HepG2 (cell line): ENCODE data around the gene ITPRIPL1. TPM values are rescaled to one million over a fixed set of nuclear protein-coding genes. Genes with fewer than 3 reads are reported as not detected.

Experiments used
- BHLHE40 ChIP-seq: IDR thresholded peaks from 2 replicates; pipeline ENCODE4 v1.6.1; 2011; ENCODE audit warnings: low read length, improper control_type of control experiment
- CBFB ChIP-seq: sonication (generic); formaldehyde crosslinking; IDR thresholded peaks from 2 replicates; pipeline ENCODE4 v1.4.0; 2020; ENCODE audit warnings: missing genetic modification reagents
- ISL2 ChIP-seq: sonication (generic); formaldehyde crosslinking; IDR thresholded peaks from 2 replicates; pipeline ENCODE4 v1.5.0; 2020; ENCODE audit warnings: missing genetic modification reagents
- KLF6 ChIP-seq: IDR thresholded peaks from 2 replicates; pipeline ENCODE4 v1.8.0; 2016; ENCODE audit warnings: missing biosample characterization, missing genetic modification reagents
- MTA1 ChIP-seq: sonication (generic); formaldehyde crosslinking; IDR thresholded peaks from 2 replicates; pipeline ENCODE4 v1.4.0; 2020; ENCODE audit warnings: missing genetic modification reagents, mild to moderate bottlenecking, borderline replicate concordance
- PAF1 ChIP-seq: IDR thresholded peaks from 2 replicates; pipeline ENCODE4 v1.6.1; 2016; ENCODE audit warnings: missing genetic modification reagents, missing compliant biosample characterization
- RBM22 ChIP-seq: fragments of 200-400 bp; formaldehyde crosslinking; optimal IDR thresholded peaks from 2 replicates; pipeline ENCODE3; 2017; ENCODE audit warnings: mild to moderate bottlenecking, low read length, moderate library complexity
- SALL1 ChIP-seq: sonication (generic); formaldehyde crosslinking; IDR thresholded peaks from 2 replicates; pipeline ENCODE4 v1.8.0; 2022; ENCODE audit warnings: mild to moderate bottlenecking, missing genetic modification reagents
- SOX13 ChIP-seq, 3 experiments: fragments of 450-650 bp in 1 of 3; sonication (generic) in 1 of 3; formaldehyde crosslinking in 1 of 3; IDR thresholded peaks in 2 of 3; conservative IDR thresholded peaks in 1 of 3; 2 replicates each; pipeline versions ENCODE4 v1.5.0 to v1.6.1; 2016 to 2020; ENCODE audit warnings: antibody characterized with exemption in 1 of 3, mild to moderate bottlenecking in 1 of 3, missing compliant biosample characterization in 1 of 3, missing genetic modification reagents in 1 of 3, moderate library complexity in 1 of 3
- TBX2 ChIP-seq: sonication (generic); formaldehyde crosslinking; IDR thresholded peaks from 2 replicates; pipeline ENCODE4 v1.5.0; 2020; ENCODE audit warnings: missing genetic modification reagents, mild to moderate bottlenecking, borderline replicate concordance
- TOPORS ChIP-seq: sonication (generic); formaldehyde crosslinking; IDR thresholded peaks from 2 replicates; pipeline ENCODE4 v1.8.0; 2023; ENCODE audit warnings: mild to moderate bottlenecking, missing genetic modification reagents
- ZNF180 ChIP-seq: sonication (generic); formaldehyde crosslinking; IDR thresholded peaks from 2 replicates; pipeline ENCODE4 v1.4.0; 2020; ENCODE audit warnings: low read depth, missing genetic modification reagents, borderline replicate concordance
- ZNF33A ChIP-seq: sonication (generic); formaldehyde crosslinking; IDR thresholded peaks from 2 replicates; pipeline ENCODE4 v1.5.1; 2020; ENCODE audit warnings: missing genetic modification reagents, mild to moderate bottlenecking, moderate library complexity, borderline replicate concordance
- ZNF550 ChIP-seq: sonication (generic); formaldehyde crosslinking; IDR thresholded peaks from 2 replicates; pipeline ENCODE4 v1.4.0; 2020; ENCODE audit warnings: mild to moderate bottlenecking, missing genetic modification reagents, borderline replicate concordance
- ZNF569 ChIP-seq: sonication (generic); formaldehyde crosslinking; IDR thresholded peaks from 2 replicates; pipeline ENCODE4 v1.5.0; 2020; ENCODE audit warnings: mild to moderate bottlenecking, missing genetic modification reagents, moderate library complexity, borderline replicate concordance
- ZNF703 ChIP-seq: sonication (generic); formaldehyde crosslinking; IDR thresholded peaks from 2 replicates; pipeline ENCODE4 v1.5.1; 2020; ENCODE audit warnings: missing genetic modification reagents, mild to moderate bottlenecking, moderate library complexity, borderline replicate concordance
- ZSCAN20 ChIP-seq: sonication (generic); formaldehyde crosslinking; IDR thresholded peaks from 2 replicates; pipeline ENCODE4 v1.4.0; 2020; ENCODE audit warnings: missing genetic modification reagents, mild to moderate bottlenecking, borderline replicate concordance
- polyA plus RNA-seq, 8 experiments: library from polyadenylated mRNA; depleted of rRNA in 3 of 8; stranded (reverse) in 7 of 8; unstranded in 1 of 8; fragments of >200 nt; fragmentation: Illumina TruSeq in 4 of 8; extraction: Trizol in 4 of 8; gene quantifications; 2 replicates each; pipeline versions ENCODE4 v1.2.1 to v1.2.3, GENCODE V29; 2011 to 2016; ENCODE audit warnings: low read depth in 4 of 8, missing spikeins in 1 of 8, mixed read lengths in 1 of 8; ENCODE audit not compliant: insufficient read depth in 1 of 8
- total RNA-seq, 5 experiments: library from RNA; depleted of rRNA; stranded (reverse); fragments of >200 nt; fragmentation: Illumina TruSeq; extraction: Trizol; gene quantifications; 2 replicates each; pipeline ENCODE4 v1.2.3, GENCODE V29; 2016; ENCODE audit warnings: low read depth in 1 of 5
- TF ChIP-seq, protein P1 (sequence below), 2 experiments: fragments of 450-650 bp in 1 of 2; sonication (generic) in 1 of 2; formaldehyde crosslinking; IDR thresholded peaks; 2 replicates each; pipeline versions ENCODE4 v1.5.0 to v1.8.0; 2020 to 2022; ENCODE audit warnings: mild to moderate bottlenecking in 1 of 2, missing genetic modification reagents in 1 of 2
- TF ChIP-seq, protein P2 (sequence below): sonication (generic); formaldehyde crosslinking; conservative IDR thresholded peaks from 2 replicates; pipeline ENCODE4 v1.8.1; 2023; ENCODE audit warnings: missing genetic modification reagents
- TF ChIP-seq, protein P3 (sequence below): sonication (generic); formaldehyde crosslinking; IDR thresholded peaks from 2 replicates; pipeline ENCODE4 v1.5.0; 2020; ENCODE audit warnings: mild to moderate bottlenecking, low read depth, missing genetic modification reagents, borderline replicate concordance
- TF ChIP-seq, protein P4 (sequence below): sonication (generic); formaldehyde crosslinking; IDR thresholded peaks from 2 replicates; pipeline ENCODE4 v1.8.1; 2023; ENCODE audit warnings: mild to moderate bottlenecking, missing genetic modification reagents, borderline replicate concordance
- TF ChIP-seq, protein P5 (sequence below): fragments of 450-650 bp; IDR thresholded peaks from 2 replicates; pipeline ENCODE4 v1.6.1; 2016

The ITPRIPL1 gene
- total and polyA plus RNA-seq, 2 of the 13 experiments (the other 11 are each of a cell fraction or from before 2014, with no cell fraction given), result 4.3 to 11.7 TPM

DNA sequence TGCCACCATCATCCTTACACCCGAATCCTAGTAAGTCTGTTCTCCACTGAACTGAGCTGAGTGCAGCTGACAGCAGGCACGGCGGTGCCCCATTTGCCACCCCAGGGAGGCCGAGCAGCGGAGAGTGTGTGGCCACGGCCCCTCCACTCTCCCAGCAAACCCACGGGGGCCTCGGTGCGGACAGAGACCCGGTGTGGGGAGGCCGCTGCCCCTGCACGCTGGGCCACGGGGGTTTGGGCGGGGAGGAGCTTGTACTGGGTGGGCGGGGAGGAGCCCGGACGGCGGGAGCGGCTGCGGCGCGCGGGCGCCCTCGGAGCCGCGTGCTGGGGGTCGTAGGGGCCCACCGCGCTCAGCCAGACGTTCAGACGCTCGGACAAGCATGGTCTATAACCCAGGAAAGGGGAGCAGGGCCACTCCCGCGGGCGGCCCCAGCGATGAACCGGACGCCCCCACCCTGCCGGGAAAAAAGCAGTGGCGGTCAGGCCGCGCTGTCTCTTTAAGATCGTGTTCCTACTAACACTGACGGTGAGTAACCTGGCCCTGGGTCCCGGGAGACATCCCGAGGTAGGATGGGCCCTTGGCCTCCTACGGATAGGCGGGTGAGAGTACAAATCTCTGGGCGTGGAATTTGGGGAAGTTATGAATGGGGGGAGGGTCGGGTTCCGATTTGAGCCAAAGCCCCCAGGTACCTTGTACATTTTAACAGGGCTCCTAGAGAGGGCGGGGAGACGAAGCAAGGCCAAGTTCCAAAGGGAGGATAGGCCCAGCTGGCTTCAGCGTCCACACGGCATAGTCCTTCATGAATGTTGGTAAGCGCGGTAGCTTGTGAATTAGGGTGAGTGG, at the start of gene ITPRIPL1 (continued):
- TF ChIP-seq SOX13 (IDR thresholded peaks at IDR 0.05) (no peak), SOX13 (CRISPR knock-in tag; conservative IDR thresholded peaks at IDR 0.05 in 1 of 2, IDR thresholded peaks at IDR 0.05 in 1 of 2) (no peak), ZNF550 (CRISPR knock-in tag) (no peak), ZNF703 (CRISPR knock-in tag) (no peak), CBFB (CRISPR knock-in tag) (peak; percentile 29; the same call in 1 of the 2 replicates), ZNF33A (CRISPR knock-in tag) (no peak), MTA1 (CRISPR knock-in tag) (peak; percentile 76; the same call in 1 of the 2 replicates), SALL1 (no peak; the same call in 1 of the 2 replicates), ZNF569 (CRISPR knock-in tag) (no peak), KLF6 (CRISPR knock-in tag) (no peak; the same call in 1 of the 2 replicates), ISL2 (no peak; the same call in 1 of the 2 replicates), TOPORS (CRISPR knock-in tag) (0 out of 2 replicates have a peak, but pooled peaks have one; percentile 42), TBX2 (CRISPR knock-in tag) (peak; percentile 78), ZSCAN20 (peak; percentile 90; the same call in 1 of the 2 replicates), ZNF180 (CRISPR knock-in tag) (no peak), PAF1 (CRISPR knock-in tag) (no peak), RBM22 (no peak), BHLHE40 (no peak)
- TF ChIP-seq, protein P1, sequence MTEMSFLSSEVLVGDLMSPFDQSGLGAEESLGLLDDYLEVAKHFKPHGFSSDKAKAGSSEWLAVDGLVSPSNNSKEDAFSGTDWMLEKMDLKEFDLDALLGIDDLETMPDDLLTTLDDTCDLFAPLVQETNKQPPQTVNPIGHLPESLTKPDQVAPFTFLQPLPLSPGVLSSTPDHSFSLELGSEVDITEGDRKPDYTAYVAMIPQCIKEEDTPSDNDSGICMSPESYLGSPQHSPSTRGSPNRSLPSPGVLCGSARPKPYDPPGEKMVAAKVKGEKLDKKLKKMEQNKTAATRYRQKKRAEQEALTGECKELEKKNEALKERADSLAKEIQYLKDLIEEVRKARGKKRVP (CRISPR knock-in tag; IDR thresholded peaks at IDR 0.05), result no peak
- TF ChIP-seq, protein P2, sequence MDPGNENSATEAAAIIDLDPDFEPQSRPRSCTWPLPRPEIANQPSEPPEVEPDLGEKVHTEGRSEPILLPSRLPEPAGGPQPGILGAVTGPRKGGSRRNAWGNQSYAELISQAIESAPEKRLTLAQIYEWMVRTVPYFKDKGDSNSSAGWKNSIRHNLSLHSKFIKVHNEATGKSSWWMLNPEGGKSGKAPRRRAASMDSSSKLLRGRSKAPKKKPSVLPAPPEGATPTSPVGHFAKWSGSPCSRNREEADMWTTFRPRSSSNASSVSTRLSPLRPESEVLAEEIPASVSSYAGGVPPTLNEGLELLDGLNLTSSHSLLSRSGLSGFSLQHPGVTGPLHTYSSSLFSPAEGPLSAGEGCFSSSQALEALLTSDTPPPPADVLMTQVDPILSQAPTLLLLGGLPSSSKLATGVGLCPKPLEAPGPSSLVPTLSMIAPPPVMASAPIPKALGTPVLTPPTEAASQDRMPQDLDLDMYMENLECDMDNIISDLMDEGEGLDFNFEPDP (CRISPR knock-in tag), result peak; percentile 76; the same call in 1 of the 2 replicates
- TF ChIP-seq, protein P3, sequence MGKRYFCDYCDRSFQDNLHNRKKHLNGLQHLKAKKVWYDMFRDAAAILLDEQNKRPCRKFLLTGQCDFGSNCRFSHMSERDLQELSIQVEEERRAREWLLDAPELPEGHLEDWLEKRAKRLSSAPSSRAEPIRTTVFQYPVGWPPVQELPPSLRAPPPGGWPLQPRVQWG (CRISPR knock-in tag), result no peak
- TF ChIP-seq, protein P4, sequence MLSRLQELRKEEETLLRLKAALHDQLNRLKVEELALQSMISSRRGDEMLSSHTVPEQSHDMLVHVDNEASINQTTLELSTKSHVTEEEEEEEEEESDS (CRISPR knock-in tag), result 0 out of 2 replicates have a peak, but pooled peaks have one; percentile 73
- TF ChIP-seq, protein P5, sequence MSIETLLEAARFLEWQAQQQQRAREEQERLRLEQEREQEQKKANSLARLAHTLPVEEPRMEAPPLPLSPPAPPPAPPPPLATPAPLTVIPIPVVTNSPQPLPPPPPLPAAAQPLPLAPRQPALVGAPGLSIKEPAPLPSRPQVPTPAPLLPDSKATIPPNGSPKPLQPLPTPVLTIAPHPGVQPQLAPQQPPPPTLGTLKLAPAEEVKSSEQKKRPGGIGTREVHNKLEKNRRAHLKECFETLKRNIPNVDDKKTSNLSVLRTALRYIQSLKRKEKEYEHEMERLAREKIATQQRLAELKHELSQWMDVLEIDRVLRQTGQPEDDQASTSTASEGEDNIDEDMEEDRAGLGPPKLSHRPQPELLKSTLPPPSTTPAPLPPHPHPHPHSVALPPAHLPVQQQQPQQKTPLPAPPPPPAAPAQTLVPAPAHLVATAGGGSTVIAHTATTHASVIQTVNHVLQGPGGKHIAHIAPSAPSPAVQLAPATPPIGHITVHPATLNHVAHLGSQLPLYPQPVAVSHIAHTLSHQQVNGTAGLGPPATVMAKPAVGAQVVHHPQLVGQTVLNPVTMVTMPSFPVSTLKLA, result no peak
